HG03575 (cell line): ENCODE results near the gene ADGRV1.
"Not testable (repeated sequence)": the region's sequence is repeated elsewhere in the genome, so short reads cannot be mapped to it uniquely, and the experiment has no call there.

ENCODE experiments used
- ATAC-seq: cut with Tn5 transposase; IDR thresholded peaks from one replicate; pipeline ENCODE4 v1.9.1; 2021; ENCODE audit not compliant: unreplicated experiment, insufficient number of reproducible peaks, low FRiP score; ENCODE audit errors: extremely low read depth

ADGRV1 gene

DNA sequence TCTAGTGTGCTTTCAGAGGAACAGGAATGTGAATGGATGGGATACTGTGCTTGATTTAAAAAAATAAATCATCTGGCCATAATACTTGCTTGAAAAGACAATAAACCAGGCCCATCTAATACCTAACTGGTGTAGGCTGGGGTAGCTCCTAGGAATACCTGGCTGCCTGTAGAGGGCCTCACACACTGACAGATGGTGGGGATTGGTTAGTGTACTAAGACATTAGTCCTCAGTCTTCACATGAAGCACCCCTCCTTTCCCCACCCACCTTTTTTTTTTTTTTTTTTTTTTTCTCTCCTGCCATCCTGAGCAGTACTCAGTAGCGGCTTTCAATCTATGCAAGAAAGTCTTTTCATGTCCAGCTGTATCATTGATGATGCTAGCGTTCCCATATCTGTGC, 130.5 kb downstream of the ADGRV1 start:
- ATAC-seq, result no peak

DNA sequence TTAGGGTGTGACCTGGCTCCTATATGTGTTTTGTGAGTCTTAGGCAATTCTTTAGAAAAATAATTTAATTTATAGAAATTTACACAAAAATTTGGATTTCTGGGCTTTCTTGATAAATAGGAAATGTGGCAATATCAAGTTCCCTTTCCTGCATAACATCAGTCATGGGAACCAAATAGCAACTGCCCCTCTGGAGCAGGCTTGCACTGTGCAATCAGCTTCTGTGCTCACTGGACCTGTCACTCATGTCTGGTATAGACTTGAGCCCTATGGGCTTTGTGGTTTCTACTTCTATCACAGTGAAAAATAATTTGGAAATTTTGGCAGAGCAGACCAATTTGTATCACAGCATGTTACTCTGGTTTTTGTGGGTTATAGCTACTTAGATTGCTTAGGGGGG, 131.7 kb downstream of the ADGRV1 start:
- ATAC-seq, result no peak

DNA sequence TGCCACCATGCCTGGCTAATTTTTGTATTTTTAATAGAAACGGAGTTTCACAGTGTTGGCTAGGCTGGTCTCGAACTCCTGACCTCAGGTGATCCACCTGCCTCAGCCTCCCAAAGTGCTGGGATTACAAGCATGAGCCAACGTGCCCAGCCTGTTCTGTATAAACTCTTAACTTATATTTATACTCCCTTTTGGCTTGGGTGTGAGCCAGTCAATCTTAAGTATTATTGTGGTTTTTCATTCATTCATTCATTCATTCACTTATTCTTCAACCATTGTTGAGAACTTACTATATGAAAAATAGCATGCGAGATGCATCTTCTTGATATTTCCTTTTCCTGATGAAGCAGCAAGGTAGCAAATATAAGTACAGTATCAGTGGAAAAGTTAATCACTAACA, 132.9 kb downstream of the ADGRV1 start:
- ATAC-seq, result no peak

DNA sequence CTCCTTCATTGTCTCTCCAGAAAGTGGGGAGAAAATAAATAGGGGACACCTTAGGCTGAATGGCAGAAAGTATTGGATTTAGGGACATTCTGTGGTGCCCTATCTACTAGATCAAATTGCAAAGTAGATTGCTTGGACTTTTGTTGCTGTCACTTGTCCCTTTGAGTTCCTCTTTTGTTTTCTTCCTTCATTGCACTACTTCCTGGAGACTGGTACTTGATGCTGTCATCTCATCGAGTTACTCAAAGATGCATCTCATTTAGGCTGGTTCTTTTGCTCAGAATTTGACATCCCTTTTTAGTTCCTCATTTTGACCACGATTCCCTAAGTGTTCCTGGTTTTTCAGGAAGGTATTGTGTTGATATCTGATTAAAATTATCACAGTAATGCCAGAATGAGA, 137.6 kb downstream of the ADGRV1 start:
- no peak for ATAC-seq

DNA sequence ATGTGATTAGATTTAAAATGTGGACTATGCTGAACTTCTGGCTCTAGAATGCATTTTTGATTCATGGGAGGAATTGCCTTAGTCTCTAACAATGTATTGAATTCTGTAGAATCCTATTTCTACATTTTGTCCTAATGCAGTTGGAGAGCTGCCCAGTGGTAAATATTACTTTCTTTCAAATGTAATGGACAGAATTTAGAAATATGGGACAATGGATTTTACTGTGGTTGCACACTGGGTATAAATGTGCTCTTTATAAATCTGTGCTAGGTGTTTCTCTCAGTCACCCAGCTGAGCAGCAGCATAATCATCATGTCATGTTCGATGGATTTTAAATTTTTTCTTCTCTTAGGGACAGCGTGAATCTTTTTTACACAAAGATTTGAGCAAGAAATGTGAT, 141.7 kb downstream of the ADGRV1 start:
- no peak for ATAC-seq

DNA sequence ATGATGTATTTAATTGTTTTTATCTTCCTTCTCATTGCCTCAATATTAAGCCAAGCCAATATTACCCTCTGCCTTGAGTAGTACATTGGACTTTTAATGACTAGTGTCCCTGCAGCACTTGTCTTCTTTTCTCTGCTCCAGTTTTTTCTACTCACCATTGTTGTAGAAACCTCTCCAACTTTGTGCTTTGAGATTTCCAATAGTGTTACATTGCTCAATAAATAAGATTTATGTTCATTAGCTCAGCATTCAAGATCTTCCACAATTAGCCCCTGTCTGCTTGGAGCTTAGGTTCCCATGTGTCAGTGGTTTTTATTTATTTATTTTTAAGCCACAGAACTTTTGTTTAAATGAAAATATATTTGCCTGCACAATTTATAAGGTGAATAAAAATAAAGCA, 145.3 kb downstream of the ADGRV1 start:
- ATAC-seq, result no peak

DNA sequence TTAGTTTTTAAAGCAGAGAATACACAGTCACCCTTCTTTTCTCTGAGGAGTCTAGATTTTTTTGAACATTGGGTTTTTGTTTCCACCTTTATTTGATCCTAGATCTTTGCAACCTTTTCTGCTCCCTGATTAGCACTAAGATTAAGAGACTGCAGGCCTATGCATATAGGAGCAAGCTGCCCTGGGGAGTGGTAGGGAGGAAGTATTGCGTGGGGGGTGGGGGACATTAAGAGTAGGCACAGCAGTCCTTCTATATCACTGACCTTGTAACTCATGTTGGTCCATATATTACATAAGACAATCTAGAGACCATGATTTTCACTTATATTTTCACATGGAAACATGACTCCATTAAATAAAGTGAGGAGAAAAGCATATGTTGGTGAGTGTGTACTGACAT, 149.1 kb downstream of the ADGRV1 start:
- ATAC-seq, result no peak

DNA sequence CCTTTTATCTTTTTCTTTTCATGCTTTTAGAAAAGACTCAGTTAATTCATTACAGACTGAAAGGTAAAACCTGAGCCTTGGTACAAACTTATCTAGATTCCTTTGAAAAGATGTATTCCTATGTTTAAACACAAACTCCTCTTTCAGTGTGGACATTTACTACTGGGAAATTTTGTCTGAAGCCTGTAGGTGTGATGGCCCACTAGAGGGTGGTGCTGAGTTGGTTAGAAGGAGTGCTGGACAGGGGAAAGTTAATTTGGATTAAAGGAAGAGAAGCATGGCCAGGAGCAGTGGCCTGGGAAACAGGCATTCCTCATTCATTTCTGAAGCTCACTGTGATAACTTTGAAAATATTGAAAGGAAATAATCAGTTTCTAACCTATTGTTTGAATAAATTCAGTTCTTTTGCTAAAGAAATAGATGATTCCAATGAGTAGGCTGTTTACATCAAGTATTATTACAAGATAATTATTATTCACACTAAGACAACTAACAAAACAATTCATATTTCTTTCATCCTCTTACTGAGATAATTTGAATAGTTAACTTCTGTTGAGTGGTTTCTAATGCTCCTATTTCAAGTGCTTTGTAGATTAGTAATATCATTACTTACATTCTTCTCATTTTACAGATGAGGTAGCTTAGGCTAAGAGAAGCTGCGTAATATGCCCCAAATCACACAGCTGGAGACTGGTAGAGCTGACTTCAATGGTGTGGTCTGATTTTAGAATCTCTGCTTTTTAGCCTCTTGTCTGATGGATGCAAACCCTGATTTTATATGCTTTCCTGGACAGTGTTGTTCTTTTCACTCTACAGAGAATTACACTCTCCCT, 150.9 kb downstream of the ADGRV1 start:
- no peak for ATAC-seq

DNA sequence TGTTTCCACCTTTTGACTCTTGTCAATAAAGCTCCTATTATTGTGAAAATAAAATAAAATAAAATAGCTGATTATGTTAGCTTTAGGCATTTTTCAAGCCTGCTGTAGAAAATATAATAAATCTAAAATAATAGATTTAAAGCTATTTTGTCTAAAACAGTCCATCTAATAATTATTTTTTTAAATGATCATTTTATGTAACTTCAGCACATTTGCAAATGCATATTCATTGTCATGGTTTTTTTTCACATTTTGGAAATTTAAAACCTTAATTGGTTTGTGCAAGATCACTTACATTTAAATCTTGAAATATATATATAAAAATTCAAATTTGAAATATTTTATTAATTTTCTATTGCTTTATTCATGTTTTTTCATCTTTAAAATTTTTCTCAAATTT, 159.8 kb downstream of the ADGRV1 start:
- no peak for ATAC-seq

DNA sequence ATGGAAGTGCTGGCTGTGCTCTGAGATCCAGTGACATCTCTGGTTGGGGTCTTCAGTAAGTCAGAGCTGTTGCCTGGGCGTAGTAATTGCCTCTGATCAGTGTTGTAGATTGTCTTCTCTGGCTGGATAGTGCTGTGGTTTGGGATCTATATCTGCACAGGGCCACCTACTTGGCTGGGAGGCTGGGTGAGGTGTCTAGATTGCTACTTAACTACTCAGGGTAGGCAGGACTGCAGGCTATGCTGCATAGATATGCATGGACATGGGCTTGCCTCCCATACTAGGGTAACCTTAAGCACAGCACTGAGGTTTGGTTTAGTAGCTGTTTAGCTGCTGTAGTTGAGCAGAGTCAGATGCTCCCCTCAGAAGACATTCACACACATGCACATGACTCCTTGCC, 181.0 kb downstream of the ADGRV1 start:
- no peak for ATAC-seq

DNA sequence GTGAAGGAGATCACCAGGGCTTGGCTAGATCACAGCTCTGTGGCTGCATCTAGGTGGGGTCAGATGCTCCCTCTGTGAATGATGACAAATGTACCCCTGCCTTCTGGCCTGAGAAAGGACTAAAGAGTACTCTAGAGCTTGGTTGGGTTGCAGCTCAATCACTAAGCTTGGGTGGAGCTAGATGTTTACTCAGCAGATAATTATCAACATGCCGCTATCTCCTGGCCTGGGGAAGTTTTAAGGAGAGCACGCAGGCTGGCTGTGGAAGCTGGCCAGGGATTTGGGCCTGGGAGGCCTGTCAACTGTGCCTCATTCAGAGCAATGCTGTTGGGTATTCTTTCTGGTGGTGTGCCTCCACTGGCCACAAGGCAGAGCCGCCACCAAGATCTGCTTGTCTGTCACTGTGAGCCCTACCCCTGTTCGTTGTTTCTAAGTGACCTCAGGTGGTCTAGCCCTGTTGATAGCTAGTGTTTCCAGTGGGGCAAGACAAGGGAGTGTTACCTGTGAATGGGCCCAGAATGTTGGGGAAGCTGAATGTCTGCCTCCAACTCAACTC, 181.7 kb downstream of the ADGRV1 start:
- no peak for ATAC-seq

DNA sequence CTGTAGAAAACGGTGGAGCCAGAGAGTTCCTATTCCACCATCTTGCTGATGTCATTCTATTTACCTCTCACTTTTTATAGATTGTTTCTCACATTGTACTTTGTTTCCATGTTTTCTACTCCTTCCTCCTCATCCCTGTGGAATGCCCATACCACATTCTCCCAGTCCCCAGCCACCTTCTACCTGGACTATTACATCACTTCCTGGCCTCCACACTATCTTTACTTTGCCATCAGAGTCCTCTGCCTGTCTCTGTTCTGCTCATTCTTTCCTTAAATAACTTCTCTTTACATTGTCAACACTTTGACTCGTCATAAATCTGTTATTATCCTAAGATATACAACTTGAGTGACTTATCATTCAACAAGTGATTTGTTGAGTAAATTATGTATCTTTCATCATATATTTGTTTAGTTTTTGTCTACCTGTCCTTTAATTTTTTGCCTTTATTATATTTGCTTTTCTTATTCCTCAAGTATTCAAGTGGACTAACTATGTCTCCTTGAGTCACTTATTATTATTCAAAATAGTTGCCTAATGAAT, 182.5 kb downstream of the ADGRV1 start:
- ATAC-seq, result no peak

DNA sequence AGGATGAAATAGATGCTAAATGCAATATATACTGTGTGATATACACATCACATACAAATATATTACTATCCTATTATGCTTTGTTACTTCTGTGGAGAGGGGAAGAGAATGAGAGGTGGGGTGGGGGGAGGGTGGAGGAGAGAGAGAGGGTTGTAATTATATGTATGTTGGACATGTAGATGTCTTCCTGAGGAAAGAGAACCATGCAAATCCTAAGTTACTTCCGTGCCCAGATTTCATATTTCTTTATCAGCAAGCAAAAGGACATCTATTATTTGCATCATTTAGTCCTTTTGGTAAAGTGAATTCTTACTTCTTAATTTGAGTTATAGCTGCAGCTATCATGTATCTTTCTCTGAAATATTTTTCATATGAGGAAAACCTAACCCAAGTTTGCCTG, 187.5 kb downstream of the ADGRV1 start:
- no peak for ATAC-seq

DNA sequence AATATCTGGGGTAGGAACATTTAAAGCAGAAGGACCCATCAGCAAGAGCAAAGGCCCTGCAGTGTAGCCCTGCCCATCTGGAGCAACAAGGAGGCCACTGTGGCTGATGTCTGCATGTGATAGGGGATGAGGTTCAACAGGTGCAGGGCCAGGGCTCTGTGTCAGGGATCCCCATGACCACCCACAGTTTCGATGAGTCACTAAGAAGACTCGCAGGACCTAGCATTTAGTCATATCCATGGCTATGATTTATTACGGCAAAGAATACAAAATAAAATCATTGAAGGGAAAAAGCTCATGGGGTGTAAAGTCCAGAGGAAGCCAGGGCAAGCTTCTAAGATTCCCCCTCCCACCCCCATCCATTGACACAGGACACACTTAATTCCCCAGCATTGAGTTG, 188.6 kb downstream of the ADGRV1 start:
- no peak for ATAC-seq

DNA sequence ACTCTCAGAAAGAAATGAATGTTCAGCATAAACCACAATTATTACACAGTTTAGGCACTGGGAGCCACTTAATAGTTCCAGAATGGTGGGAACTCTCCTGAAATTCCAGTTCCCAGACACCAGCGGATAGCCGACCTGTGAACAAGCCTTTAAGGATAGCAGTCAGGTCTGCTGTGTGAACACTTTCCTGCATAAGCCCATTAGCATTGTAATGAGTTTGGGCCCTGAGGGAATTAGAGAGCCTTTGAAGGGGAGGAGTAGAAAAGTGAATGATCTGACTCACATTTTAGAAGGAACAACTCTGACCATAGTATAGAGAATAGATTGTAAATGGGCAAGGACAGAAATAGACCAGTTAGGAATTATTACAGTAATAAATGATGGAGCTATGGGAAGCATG, 189.1 kb downstream of the ADGRV1 start:
- ATAC-seq, result no peak

DNA sequence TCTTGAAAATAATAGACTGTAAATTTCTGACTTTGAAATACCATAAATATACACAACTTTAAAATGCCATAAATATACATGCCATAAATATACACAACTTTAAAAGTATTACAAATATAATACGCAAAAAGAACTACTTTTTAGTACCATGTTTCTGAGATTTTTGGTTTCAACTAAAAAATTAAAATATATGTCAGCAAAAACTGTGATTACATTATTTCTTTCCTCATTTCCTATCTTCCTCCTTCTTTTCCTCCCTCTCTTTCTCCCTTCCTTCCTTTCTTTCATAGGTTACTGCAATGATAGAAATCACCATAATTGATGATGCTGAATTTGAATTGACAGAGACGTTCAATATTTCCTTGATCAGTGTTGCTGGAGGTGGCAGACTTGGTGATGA, 200.5 kb downstream of the ADGRV1 start:
- no peak for ATAC-seq

DNA sequence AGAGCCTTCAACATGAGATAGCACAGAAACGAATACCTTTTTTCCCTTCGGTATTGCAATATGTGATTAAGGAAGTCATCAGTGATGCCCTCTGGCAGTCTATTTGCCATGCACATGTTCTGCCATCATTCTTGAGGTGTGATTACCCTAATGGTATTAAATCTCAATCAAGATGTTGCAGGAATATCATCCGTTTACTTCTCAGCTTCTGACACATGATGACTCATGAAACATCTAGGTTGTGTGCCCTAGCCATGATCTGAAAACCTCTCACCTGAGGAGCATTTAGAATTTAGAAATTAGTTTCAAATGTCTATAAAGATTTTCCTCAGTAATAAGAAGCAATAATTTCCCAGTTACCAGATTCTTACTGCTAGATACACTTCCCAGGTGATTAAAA, 209.1 kb downstream of the ADGRV1 start:
- ATAC-seq, result no peak

DNA sequence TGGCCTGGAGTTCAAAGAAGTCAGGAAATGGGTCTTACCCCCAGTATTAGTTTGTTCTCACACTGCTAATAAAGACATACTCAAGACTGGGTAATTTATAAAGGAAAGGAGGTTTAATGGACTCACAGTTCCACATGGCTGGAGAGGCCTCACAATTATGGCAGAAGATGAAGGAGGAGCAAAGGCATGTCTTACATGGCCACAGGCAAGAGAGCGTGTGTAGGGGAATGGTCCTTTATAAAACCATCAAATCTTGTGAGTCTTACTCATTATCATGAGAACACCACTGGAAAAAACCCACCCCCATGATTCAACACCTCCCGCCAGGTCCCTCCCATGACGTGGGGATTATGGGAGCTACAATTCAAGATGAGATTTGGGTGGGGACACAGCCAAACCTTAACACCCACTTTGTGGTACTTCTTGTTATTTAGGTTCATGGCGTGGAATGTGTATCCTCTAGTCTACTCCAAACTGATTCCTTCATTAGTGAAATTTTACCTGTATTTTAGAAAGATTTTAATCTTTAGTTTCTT, 211.5 kb downstream of the ADGRV1 start:
- ATAC-seq, result not testable (repeated sequence)

DNA sequence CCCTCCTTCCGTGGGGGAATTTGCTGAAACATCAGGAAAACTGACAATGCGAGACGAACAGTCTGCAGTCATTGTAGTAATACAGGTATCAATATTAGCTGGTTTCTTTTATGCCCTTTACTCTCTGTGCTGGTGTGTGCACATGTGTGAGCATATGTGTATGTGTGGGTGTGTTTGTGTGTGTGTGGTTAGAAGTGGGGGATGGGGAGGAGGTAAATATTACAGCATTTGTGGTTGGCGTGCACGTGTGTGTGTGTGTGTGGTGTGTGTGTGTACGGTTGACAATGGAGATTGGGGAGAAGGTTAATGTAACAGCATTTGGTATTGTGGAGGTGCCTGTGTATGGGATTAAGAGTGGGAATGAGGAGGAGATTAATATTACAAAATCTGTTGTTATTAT, 219.4 kb downstream of the ADGRV1 start:
- no peak for ATAC-seq
